ENCODE measurements around the gene RNF215. TPM values are rescaled to one million over a fixed set of nuclear protein-coding genes. Genes with fewer than 3 reads are reported as not detected.

Gene RNF215
- total and polyA plus RNA-seq, 8 donors, result 14.6 to 27.5 (median 23.2) TPM

DNA sequence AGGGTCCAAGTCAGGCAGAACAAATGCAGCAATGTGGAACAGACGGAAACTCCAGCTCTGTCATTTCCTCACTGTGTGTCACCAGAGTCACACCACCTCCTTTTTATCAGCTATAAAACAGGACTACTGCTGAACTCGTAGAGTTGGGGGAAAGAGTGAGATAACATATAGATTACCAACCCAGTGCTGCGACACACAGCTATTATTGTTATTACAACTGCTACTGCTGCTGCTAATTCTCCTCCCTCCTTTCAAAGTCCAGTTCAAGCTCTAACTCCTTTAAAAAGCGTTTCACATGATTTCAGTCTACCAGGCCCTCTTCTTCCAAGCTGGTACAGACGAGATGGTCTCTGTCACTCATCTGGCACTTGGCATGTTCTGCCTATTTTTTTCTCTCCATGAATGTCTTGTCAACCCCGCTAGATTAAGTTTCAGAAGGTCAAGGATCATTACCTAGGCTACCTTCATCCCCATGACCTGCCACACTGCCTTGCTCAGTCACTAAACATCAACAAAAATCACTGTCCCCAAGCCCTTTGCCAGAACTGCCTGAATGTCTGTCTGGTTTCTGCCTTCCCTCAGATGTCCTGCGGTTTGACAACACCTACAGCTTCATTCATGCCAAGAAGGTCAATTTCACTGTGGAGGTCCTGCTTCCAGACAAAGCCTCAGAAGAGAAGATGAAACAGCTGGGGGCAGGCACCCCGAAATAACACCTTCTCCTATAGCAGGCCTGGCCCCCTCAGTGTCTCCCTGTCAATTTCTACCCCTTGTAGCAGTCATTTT, 34.7 kb upstream of the RNF215 start:
- Histone ChIP-seq H3K4me3 (peak overlapping the region in 1 of 2 donors; percentile 75), H3K27ac (peak overlapping the region; percentile 95 to 99), H3K4me1 (peaks cover 33 to 50% of the 10 kb centered on the region in 2 donors), H3K27me3 (no peaks in the 10 kb centered on the region), H3K9me3 (no peaks in the 10 kb centered on the region), H3K36me3 (peaks cover 0 to 25% of the 10 kb centered on the region in 2 donors)
- intact Hi-C loops (cut with DNase I), result no loop called here
- DNase-seq (no peak), ATAC-seq (no peak)
- TF ChIP-seq, protein P1, sequence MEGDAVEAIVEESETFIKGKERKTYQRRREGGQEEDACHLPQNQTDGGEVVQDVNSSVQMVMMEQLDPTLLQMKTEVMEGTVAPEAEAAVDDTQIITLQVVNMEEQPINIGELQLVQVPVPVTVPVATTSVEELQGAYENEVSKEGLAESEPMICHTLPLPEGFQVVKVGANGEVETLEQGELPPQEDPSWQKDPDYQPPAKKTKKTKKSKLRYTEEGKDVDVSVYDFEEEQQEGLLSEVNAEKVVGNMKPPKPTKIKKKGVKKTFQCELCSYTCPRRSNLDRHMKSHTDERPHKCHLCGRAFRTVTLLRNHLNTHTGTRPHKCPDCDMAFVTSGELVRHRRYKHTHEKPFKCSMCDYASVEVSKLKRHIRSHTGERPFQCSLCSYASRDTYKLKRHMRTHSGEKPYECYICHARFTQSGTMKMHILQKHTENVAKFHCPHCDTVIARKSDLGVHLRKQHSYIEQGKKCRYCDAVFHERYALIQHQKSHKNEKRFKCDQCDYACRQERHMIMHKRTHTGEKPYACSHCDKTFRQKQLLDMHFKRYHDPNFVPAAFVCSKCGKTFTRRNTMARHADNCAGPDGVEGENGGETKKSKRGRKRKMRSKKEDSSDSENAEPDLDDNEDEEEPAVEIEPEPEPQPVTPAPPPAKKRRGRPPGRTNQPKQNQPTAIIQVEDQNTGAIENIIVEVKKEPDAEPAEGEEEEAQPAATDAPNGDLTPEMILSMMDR (IDR thresholded peaks at IDR 0.05), result no peak

DNA sequence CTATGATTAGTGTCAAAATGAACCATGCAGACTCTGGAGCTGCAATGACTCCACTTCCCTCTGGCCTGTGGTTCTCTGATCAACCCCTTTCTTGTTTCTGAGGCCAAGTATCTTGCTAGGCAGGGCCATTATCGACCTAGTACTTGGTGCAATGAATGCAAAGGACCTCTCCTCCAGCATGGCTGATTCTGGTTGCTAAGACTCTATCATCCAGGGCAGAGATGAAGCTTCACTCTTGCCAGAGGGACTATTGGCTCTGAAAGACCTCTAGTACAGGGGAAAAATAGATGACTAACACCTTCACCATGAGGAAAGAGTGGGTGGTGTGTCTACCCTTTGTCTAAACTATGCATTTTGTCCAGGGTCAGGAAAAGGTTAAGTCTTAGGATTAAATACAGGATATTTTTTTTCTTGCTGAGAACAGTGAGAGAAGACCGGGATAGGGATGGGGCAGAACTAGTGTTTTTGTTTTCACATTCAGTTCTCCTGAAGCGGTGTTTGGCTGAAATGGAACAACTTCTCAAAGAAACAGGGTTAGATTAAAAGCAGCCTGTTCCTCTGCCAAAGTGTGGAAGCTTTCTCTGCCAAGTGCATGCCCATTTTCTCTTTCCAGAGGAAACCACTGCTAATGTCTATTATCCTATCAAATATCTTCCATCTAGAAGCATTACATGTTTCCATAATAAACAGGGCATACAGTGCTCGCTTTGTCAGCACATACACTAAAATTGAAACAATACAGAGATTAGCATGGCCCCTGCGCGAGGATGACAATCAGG, 33.3 kb upstream of the RNF215 start:
- Histone ChIP-seq H3K4me3 (no peak overlapping the region), H3K27ac (no peak overlapping the region), H3K36me3 (peaks cover 0 to 37% of the 10 kb centered on the region in 2 donors), H3K4me1 (peaks cover 24 to 39% of the 10 kb centered on the region in 2 donors), H3K27me3 (no peaks in the 10 kb centered on the region), H3K9me3 (no peaks in the 10 kb centered on the region)
- intact Hi-C loops (cut with DNase I), result no loop called here
- TF ChIP-seq, protein P1 (IDR thresholded peaks at IDR 0.05), result no peak
- ATAC-seq (no peak), DNase-seq (no peak)

DNA sequence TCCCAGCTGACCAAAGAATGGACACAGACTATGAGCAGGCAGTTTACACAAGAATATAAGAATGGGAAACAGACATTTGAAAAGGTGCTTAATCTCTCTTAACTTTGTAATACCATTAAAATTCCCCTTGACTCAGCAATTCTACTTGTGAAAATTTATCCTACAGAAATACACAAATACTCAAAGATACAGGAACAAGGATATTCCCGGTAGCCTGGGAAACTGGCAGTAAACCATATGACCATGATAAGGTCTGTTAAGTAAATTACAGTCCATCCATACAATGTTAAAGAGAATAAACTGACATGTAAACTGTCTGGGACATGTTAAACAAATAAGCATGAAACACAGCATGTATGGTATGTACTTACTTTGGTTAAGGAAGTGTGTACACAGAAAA, 29.6 kb upstream of the RNF215 start:
- H3K36me3 ChIP-seq, result peaks cover 0 to 44% of the 10 kb centered on the region in 2 donors

DNA sequence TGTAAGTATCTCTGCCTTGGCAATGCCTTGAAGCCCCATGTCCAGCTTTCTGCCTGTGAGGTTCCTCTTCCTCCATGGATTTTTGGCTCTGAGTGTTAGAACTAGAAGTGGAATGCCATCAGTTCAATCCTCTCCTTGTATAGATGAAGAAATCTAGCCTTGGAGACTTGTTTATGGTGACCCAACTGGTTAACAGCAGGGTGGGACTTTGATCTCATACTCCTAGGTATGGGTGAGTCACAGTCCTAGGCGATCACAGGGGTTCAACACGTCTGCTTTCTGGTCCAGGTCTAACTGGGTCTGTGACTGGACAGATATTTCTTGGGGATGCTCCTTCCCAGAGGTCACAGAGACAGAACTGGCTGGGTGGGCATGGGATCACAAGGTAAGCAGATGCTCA, 29.2 kb upstream of the RNF215 start:
- intact Hi-C loops (cut with DNase I), result no loop called here
- Histone ChIP-seq H3K27ac (no peak overlapping the region), H3K36me3 (peaks cover 0 to 44% of the 10 kb centered on the region in 2 donors)

More for the DNA sequence above, 29.6 kb upstream of the RNF215 start:
- TF ChIP-seq, protein P1 (IDR thresholded peaks at IDR 0.05), result no peak
- ATAC-seq, result no peak
- Histone ChIP-seq H3K27ac (no peak overlapping the region), H3K9me3 (no peaks in the 10 kb centered on the region), H3K27me3 (no peaks in the 10 kb centered on the region), H3K4me3 (no peak overlapping the region), H3K4me1 (peaks cover 0 to 12% of the 10 kb centered on the region in 2 donors)
- DNase-seq, result no peak
- intact Hi-C loops (cut with DNase I), result no loop called here

More for the DNA sequence above, 29.2 kb upstream of the RNF215 start:
- Histone ChIP-seq H3K9me3 (no peaks in the 10 kb centered on the region), H3K4me1 (peaks cover 0 to 8% of the 10 kb centered on the region in 2 donors), H3K4me3 (no peak overlapping the region), H3K27me3 (no peaks in the 10 kb centered on the region)
- DNase-seq, result no peak
- no peak for ATAC-seq
- TF ChIP-seq, protein P1 (IDR thresholded peaks at IDR 0.05), result no peak

All from left lung (tissue), 10 donors.